Measurements from ENCODE around the gene PALM.
A peak's percentile ranks its signal among the peaks of the same experiment; 100 is the strongest.

Gene PALM

DNA sequence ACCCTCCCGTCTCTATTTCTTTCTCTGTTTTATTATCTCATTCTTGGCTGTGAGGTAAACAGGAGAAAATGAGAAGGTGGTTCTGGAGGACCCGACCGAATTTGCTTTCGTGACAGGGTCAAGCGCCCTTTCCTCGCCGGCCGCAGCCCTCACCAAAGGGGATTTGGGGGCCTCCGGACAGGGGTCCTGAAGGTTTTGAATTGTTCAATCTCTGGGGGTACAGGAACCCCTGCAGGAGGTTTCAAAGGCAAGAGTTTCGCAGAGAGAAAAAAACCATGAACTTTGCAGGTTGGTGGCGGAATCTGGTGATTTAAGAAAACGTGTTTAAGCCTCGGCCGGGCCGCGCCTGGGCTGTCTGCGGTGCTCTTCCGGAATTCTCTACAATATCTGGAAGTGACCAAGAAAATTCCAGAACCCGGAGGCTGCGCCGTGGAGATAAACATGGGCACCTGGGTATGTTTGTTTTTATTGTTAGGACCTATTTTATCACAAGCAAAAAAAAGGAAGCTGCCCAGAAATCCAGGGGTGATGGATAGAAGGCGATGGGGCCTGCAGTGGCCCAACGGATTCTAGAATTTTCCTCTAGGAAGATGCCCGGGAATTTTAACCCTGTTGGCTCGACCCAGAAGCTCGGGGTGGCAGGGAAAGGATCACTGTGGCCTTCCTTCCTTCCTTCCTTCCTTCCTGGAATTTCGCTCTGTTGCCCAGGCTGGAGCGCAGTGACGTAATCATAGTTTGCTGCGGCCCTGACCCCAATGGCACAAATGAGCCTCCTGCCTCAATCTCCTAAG, 74.3 kb downstream of the PALM start:
- DNase-seq, result no peak

- DNase-seq, result no peak
Measured at GRCh38 chr19:784541-784940, 75.8 kb downstream of the PALM start.

- DNase-seq, result no peak
Measured at GRCh38 chr19:787536-787935, 78.8 kb downstream of the PALM start.

DNA sequence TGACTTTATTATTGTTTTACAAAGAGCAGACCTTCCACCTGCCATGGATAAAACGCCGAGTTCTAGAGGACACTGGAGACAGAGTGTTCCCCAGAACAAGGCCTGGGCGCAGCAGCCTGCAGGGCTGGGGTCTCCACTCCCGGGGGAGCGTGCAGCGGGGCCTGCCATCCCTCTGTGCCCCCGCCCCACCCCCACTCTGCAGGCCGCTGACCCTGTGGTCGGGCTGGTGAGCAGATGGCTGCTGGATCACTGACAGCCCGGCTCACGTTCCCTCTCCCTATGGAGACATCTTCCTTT, 79.9 kb downstream of the PALM start:
- DNase-seq, result no peak

DNA sequence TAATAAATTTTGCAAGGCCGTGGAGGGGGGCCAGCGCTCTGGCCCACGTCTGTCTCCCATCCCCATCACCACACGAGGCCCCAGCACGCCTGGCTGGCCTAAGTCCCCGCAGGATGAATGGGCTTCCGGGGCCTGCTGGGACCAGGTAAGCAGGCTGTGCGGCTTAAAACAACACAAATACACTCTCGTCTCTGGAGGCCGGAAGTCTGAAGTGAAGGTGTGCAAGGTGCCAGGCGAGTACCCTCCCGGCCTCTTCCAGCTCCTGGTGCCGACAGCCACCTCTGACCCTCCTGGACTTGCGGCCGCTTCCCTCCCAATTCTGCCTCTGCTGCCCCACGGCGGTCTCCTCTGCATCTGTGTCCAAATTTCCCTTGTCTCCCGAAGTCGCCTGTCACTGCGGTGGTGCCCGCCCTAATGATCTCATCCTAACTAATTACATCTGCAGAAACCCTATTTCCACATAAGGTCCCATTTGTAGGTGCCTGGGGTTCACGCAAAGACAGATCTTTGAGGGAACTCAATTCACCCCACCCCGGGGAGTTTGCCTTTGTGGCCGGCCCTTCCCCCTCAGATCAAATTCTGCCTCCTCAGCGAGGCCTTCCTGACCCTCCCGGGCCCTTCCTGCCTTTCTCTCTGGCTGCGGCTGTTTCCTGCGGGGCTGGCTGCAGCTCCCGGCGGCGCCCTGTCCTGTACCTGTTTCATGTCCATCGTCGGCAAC, 80.4 kb downstream of the PALM start:
- no peak for DNase-seq

GRCh38 chr19:789701-790060, 80.9 kb downstream of the PALM start:
- DNase-seq, result no peak

- DNase-seq, result no peak
Measured at GRCh38 chr19:791007-791566, 82.4 kb downstream of the PALM start.

- no peak for DNase-seq
Measured at GRCh38 chr19:791567-792305, 83.0 kb downstream of the PALM start.

- no peak for DNase-seq
Measured at GRCh38 chr19:792306-792885, 83.7 kb downstream of the PALM start.

- DNase-seq, result no peak
Measured at GRCh38 chr19:793806-794205, 85.1 kb downstream of the PALM start.

DNA sequence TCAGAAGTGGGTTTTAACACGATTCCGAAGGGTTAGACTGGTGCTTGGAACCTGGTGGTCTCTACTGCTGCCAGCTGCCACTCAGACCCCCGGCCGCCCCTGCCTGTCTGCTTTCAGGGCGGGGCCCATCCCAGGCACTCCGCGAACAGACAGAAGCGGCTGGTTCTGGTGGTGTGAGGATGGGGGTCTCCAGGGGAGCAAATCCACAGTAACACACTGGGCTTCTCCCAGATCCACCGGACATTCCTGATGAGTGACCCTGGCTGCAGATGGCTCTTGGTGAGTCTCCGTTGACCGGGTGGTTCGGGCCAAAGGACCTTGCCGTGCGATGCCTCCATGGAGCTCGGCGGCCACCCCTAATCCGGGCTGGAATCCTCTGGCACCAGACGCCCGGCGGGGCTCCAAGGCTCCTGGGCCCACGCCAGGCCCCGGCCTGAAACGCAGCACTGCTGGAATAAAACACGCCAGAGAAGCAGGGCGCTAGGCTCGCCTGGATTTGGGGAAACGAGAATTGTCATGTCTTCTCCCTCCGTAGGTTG, 86.4 kb downstream of the PALM start:
- no peak for DNase-seq

- no peak for DNase-seq
Measured at GRCh38 chr19:795691-796581, 87.2 kb downstream of the PALM start.

GRCh38 chr19:796692-797527, 88.2 kb downstream of the PALM start, which contains the start of gene PTBP1:
Gene PTBP1, plus strand, starts transcription at chr19:797452. Its CDS starts 46 bp downstream, at chr19:797498.
- peak; percentile 99 for DNase-seq

Measured in CD4-positive, alpha-beta T cell treated with Interleukin-17A for 4 hours (primary cell).